ENCODE data around the gene TFF3.

TFF3 gene

GRCh38 chr21:42263591-42264131 is 51.5 kb downstream of the TFF3 start:
- no peak for DNase-seq

- DNase-seq = no peak
Measured at GRCh38 chr21:42262831-42263231, 52.4 kb downstream of the TFF3 start.

DNA sequence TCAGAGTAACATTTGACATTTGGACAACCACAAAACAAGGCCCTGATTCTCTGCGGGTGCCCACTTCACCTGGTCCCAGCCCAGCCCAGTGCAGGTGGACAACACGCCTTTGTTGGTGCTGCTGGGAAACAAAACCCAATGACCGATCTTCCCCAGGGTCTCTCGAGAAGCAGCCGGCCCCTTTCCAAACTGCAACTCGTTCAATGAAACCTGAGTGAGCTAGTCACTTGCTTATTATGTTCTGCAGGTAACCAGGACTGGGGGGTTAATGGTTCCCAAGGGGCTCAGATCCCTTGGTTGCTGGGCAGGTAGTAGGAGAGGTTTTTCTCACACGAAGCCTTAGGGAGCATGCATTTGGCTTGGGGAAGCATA is 53.4 kb downstream of the TFF3 start:
- no peak for DNase-seq

Measured in activated CD4-positive, alpha-beta T cell treated with anti-CD3 and anti-CD28 coated beads for 4 hours (primary cell).